SKM-1 treated with dmso at 0.1 percent for 144 hours (cell line): ENCODE data around the gene TDRD9.
A peak's percentile ranks its signal among the peaks of the same experiment; 100 is the strongest.

Experiments used
- DNase-seq: peaks from one replicate; lab custom pipeline; 2025; ENCODE audit not compliant: unreplicated experiment; lab: John Stamatoyannopoulos, UW

Gene TDRD9

DNA sequence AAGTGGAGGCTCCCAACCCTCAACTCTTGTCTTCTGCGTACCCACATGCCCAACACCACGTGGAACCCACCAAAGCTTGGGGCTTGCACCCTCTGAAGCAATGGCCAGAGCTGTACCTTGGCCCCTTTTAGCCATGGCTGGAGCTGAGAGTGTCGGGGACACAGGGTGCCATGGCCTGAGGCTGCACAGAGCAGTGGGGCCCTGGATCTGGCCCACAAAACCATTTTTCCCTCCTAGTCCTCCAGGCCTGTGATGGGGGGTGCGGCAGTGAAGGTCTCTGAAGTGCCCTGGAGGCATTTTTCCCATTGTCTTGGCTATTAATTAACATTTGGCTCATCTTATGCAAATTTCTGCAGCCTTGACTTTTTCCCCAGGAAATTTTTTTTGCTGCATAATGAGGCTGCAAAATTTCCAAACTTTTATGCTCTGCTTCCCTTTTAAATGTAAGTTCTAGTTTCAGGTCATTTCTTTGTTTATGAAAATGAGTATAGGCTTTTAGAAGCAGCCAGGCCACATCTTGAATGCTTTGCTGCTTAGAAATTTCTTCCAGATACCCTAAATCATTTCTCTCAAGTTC, 138.6 kb downstream of the TDRD9 start:
- no peak for DNase-seq

- no peak for DNase-seq
Observed at GRCh38 chr14:104069541-104069940, 141.3 kb downstream of the TDRD9 start.

GRCh38 chr14:104072586-104072985, 144.3 kb downstream of the TDRD9 start:
- DNase-seq, result no peak

DNA sequence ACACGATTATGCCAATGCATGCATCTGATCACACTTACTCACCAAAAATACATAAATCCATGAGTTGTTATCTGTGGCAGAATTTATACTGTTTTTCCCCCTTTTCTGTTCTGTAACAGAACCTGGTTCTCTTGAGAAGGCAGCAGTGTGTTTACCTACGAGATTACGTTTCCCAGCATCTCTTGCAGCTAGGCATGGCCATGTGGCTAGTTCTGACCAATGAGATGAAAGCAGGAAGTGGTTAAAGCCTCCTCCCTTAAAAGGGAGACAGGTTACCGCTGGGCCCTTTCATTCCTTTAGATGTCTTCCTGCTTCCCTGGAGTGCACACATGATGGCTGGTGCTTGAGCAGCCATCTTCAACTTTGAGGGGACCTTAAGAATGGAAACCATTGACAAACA, 145.5 kb downstream of the TDRD9 start:
- DNase-seq, result no peak

- DNase-seq, result no peak
Observed at GRCh38 chr14:104075530-104076151, 147.4 kb downstream of the TDRD9 start.

GRCh38 chr14:104076743-104077142, 148.5 kb downstream of the TDRD9 start:
- DNase-seq, result no peak

DNA sequence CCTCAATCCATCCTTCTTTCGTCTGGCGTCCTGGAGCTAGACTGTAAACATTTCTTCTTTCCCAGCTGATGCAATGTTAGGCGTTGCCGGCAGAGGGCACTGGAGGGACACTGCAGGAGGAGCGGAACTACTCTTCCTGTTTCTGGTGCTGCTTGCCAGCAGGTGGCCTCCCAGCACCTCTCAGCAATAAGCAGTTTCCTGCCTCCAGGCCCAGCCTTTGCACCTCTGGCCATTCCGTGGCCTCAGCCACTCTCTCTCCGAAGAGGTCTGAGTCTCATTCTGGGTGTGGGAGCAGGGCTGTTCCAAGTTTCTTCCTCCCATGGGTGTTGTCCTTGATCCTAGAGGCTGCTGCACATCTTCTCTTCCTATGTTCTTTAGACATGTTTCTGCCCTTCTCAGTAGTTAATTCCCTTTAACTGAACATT, 149.8 kb downstream of the TDRD9 start:
- DNase-seq, result peak; percentile 61

DNA sequence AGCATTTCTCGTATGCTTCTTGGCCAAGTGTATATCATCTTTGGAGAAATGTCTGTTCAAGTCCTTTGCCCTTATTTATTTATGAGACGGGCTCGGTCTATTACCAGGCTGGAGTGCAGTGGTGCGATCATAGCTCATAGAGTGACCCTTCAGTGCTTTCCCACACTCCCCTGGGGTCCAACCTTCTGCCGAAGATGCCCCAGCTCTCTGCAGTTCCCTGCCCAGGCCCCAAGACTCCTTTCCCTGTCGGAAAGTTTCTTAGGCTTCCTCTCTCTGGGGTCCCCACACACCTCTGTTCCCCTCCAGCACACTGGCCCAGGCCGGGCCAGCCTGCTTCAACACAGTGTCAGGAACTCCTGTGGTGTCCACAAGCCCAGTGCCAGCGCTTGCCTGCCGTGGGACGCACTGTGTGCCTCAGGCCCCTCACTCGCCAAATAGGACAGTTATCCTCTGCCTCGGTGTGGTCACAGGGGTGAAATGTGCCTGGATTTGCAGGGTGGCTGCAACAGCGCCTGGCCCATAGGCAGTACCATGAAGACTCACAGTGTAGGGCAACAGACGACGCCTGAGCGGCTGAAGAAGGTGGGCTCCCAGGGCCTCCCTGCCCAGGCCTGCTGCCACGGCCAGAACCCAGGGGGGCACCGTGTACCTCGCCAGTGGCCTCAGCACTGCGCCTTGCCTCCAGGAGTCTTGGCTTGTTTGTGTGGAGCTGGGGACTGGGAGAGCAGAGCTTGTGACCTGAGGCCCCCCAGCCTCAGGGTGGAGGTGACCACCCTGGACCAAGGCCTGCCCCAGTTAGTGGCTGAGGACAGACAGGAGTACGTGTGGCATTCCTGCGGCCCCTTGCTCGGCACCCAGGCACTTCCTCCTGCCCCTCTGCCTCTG, 152.4 kb downstream of the TDRD9 start:
- no peak for DNase-seq

GRCh38 chr14:104081261-104081835, 153.1 kb downstream of the TDRD9 start:
- DNase-seq, result no peak

DNA sequence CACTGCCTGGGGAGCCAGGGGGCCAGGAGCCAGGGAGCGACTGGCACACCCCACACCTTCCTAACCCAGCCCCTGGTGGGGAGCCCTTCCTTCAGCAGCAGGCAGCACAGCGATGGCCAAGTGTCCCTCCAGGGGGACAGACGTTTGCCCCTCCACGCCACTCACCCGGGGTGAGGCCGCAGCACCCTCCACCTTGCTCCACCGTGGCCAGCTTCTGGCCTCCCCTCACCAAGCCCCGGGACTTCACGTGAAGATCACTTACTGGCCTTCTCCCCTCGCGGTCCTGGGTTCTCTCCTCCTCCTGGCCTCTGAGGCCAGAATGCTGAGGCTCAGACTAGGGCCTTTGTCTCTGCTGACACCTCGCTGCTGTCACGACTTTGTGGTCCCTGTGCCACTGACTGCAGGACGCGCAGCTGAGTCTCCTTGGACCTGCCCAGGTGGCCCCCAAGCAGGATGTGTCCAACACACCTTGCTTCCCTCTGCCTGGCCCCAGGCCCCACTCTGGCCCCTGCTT, 153.8 kb downstream of the TDRD9 start:
- no peak for DNase-seq

GRCh38 chr14:104082807-104083206, 154.6 kb downstream of the TDRD9 start:
- no peak for DNase-seq

GRCh38 chr14:104084251-104085002, 156.2 kb downstream of the TDRD9 start:
- DNase-seq, result no peak

DNA sequence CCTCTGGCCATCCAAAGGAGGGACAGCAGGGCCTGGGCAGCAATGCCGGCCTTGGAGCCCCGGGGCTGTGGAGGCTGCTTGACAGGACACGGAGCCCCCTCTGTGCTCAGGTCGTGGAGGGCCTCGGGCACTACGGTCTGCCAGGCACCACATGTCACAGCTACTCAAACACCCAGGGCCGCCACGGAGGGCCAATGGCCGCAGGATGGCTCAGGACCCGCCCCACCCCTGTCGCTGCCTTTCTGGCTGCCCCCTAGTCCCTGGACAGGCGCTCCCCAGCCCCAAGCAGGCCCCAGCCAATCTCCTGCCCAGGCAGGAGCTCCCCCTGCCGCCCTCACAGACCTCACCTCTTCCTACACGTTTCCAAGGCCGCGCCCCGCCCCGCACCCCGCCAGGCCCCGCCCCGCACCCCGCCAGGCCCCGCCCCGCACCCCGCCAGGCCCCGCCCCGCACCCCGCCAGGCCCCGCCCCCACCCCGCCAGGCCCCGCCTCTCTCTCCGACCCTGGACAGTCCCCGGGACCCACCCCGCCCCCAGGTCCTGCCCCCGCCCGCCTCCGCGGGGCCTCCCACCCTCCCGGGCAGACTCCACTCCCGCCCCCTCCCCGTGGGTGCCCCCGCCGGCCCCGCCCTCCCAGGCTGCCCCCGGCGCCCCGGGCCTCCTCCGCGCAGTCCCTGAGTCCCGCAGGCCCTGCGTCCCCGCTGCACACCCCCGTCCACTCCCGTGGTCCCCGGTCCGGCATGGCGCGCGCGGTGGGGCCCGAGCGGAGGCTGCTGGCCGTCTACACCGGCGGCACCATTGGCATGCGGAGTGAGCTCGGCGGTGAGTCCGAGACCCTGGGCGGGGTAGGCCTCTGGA, 157.0 kb downstream of the TDRD9 start, which contains the start of gene ASPG:
TSS of gene ASPG (plus strand) at position 669 of the 857 bp plus-strand sequence. CDS start at position 740, 71 bp downstream.
- DNase-seq, result peak; percentile 5

GRCh38 chr14:104085889-104086201, 157.6 kb downstream of the TDRD9 start:
- no peak for DNase-seq

DNA sequence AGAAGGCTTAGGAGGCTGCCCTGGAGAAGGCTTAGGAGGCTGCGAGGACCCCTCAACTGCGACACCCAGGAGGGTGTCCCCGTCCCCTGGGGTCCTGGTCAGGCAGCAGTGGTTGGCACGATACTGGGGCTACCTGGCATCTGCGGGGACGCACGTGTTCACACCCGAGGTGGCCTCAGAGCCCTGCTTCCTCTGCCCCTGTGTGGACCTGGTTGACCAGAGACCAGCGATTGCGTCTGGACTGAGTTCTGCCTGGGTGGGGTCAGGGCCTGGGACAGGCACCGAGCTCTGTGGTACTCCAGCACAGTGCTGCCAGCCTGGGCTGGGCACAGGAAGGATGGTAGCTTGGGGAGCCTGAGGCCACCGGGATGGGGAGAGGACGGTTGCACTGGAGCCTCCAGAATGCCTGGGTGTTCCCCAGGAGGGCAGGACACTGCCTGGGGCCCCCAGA, 158.0 kb downstream of the TDRD9 start:
- DNase-seq, result no peak

DNA sequence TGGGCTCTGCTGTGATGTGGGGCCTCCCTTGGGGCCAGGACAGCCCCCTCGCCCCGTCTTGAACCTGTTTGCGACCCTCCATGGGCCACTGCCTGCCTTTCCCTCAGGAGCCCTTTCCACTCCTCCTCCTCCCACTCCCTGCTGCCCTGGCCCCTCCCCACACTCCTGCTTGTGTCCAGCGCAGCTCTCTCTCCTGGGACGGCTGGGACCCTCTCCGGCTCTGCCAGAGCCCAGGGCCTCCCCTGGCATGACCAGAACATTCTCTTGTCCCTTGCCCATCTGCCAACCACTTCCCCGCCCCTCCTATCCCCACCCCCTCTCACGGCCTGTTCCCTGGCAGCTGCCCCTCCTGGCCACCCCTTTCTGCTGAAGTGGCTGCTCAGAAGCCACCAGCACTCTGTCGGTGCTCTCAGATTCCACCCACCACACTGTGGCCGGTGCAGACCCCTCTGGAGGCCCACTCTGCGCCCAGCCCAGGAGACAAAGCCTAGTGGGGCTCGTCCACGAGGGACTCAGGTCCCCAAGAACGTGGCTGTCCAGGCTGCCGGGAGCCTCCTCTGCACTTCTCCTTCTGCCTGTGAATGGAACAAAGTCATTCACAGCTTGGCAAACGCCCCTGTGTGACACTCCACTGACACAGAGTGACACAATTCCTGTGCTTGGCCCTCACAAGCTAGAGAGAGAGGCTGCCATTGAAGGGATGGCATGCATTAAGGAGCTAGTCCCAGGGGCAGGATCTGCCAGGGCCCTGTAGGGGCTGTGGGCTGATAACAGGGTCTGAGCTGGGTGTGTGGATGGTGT, 158.6 kb downstream of the TDRD9 start:
- no peak for DNase-seq

- no peak for DNase-seq
Observed at GRCh38 chr14:104087505-104087904, 159.2 kb downstream of the TDRD9 start.

DNA sequence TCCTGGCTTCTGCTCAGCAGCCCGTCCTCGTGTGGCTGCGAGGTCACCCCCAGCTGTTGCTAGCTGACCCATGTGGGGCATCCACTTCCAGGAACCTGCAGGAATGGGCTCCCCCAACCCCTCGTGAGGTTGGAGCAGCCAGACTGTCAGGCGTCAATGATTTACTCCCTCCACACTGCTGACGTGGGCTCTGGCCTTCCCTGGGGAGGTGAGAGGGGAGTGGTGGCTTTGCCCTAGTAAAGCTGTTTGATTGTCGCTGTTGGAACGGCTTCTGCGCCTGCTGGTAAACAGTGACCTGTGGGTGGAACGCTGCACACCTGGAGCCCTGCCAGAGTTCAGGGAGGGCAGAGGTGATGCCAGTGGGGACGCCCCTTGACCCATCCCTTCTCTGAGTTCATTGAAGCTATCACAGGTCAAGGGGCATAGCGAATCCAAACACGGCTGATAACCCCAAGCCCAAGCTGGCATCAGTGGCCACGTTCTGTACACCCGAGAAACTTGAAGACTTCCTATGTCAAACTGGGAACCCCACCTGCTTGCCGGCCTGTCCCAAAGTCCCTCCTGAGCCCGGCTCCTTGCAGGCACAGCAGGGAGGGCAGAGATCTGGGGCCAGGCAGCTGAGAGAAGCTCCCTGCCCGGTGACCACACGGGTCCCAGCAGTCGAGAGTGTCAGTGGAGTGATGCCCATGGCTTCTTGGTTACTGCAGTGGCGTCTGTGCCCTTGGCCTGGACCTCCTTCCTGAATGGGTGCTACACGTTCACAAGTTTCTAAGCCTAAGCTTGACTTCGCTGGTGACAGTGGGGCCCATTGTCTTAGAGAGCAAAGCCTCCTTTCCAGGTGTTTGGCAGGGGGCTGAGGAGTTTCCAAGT, 160.0 kb downstream of the TDRD9 start:
- DNase-seq, result no peak
